ENCODE measurements around the gene VENTX. TPM values are rescaled to one million over a fixed set of nuclear protein-coding genes. Genes with fewer than 3 reads are reported as not detected.

Gene VENTX
- total RNA-seq, 1 experiment from 2014 or later = not detected

GRCh38 chr10:133189256-133189655 is 48.4 kb upstream of the VENTX start:
- ChIA-PET CTCF (no interaction called here), POLR2A (no interaction called here)
- Histone ChIP-seq H3K27me3 (ENCODE audit: control insufficient read depth, insufficient read depth, low read length) (peaks cover 8% of the 10 kb centered on the region), H3K9me3 (ENCODE audit: control insufficient read depth, insufficient read depth, low read depth, low read length) (no peaks in the 10 kb centered on the region), H3K27ac (ENCODE audit: low read length) (no peak overlapping the region), H3K36me3 (ENCODE audit: control insufficient read depth, insufficient read depth, low read length) (no peaks in the 10 kb centered on the region), H3K4me1 (ENCODE audit: control insufficient read depth, insufficient read depth, low read length) (no peaks in the 10 kb centered on the region), H3K4me3 (ENCODE audit: low read depth in 2 of 2, low read length in 2 of 2) (no peak overlapping the region)
- in situ Hi-C loops (cut with HindIII; ENCODE audit: low pct_unique_long_range_greater_than_20kb, low sequenced_read_pairs) = no loop called here
- DNase-seq (ENCODE audit: low read depth, low spot score) = no peak
- TF ChIP-seq REST (IDR thresholded peaks at IDR 0.05; ENCODE audit: insufficient read depth in 1 of 2, low read depth in 2 of 2, low read length in 1 of 2) = no peak
- TF ChIP-seq POLR2AphosphoS5 (IDR thresholded peaks at IDR 0.05; ENCODE audit: low read depth, low read length) = no peak
- no peak for TF ChIP-seq SIN3A (IDR thresholded peaks at IDR 0.05; ENCODE audit: borderline replicate concordance, insufficient read depth, low read depth, low read length)
- TF ChIP-seq TCF7L2 (IDR thresholded peaks at IDR 0.05; ENCODE audit: low read depth, low read length) = no peak
- no peak for TF ChIP-seq CTCF (IDR thresholded peaks at IDR 0.05)
- intact Hi-C loops (cut with micrococcal nuclease; ENCODE audit: unreplicated experiment) = no loop called here
- BruUV-seq (replicated peaks) = no TSS peak
- no peak for ATAC-seq

- no peak overlapping the region for H3K27ac ChIP-seq (ENCODE audit: low read length)
- H3K4me1 ChIP-seq (ENCODE audit: control insufficient read depth, insufficient read depth, low read length) = no peaks in the 10 kb centered on the region
- intact Hi-C loops (cut with micrococcal nuclease; ENCODE audit: unreplicated experiment) = no loop called here
- DNase-seq (ENCODE audit: low read depth, low spot score) = no peak
- no peaks in the 10 kb centered on the region for H3K36me3 ChIP-seq (ENCODE audit: control insufficient read depth, insufficient read depth, low read length)
- ATAC-seq = no peak
- TF ChIP-seq REST (IDR thresholded peaks at IDR 0.05; ENCODE audit: insufficient read depth in 1 of 2, low read depth in 2 of 2, low read length in 1 of 2) (no peak), CTCF (IDR thresholded peaks at IDR 0.05) (no peak), POLR2AphosphoS5 (IDR thresholded peaks at IDR 0.05; ENCODE audit: low read depth, low read length) (no peak), TCF7L2 (IDR thresholded peaks at IDR 0.05; ENCODE audit: low read depth, low read length) (no peak)
- H3K9me3 ChIP-seq (ENCODE audit: control insufficient read depth, insufficient read depth, low read depth, low read length) = no peaks in the 10 kb centered on the region
- in situ Hi-C loops (cut with HindIII; ENCODE audit: low pct_unique_long_range_greater_than_20kb, low sequenced_read_pairs) = no loop called here
- BruUV-seq (replicated peaks) = no TSS peak
- CTCF ChIA-PET = no interaction called here
- POLR2A ChIA-PET = no interaction called here
- peaks cover 8% of the 10 kb centered on the region for H3K27me3 ChIP-seq (ENCODE audit: control insufficient read depth, insufficient read depth, low read length)
- H3K4me3 ChIP-seq (ENCODE audit: low read depth in 2 of 2, low read length in 2 of 2) = no peak overlapping the region
These were observed 47.9 kb upstream of the VENTX start for GRCh38 chr10:133189726-133190125.

Data from Panc1 (cell line).